IMR-90 (cell line): ENCODE data around the gene ZCCHC24. TPM values are rescaled to one million over a fixed set of nuclear protein-coding genes. Genes with fewer than 3 reads are reported as not detected.

Experiments
- ATAC-seq: fragments of 200-7000 bp; cut with Tn5 transposase; 2 replicates; pipeline ENCODE4 v1.9.1; 2020; ENCODE audit warnings: low read depth, mild to moderate bottlenecking, moderate library complexity
- BruUV-seq: library from RNA; stranded (reverse); fragments of 400-500 nt; replicated peaks from 2 replicates; lab custom pipeline; 2021; lab: Mats Ljungman, UMichigan
- CTCF ChIA-PET: fragments of 300-600 bp; formaldehyde crosslinking; extraction: SDS; loops from one replicate; lab custom pipeline; 2021; ENCODE audit warnings: antibody characterized with exemption; lab: Yijun Ruan, JAX
- POLR2A ChIA-PET: fragments of 300-600 bp; sonication (Branson Sonifier 250); formaldehyde crosslinking; loops from one replicate; lab custom pipeline; 2022; ENCODE audit warnings: antibody characterized with exemption; ENCODE audit not compliant: unreplicated experiment; lab: Charles Lee
- DNase-seq: peaks from one replicate; pipeline ENCODE4 v3.0.0; 2013
- H2AFZ ChIP-seq: replicated peaks from 2 replicates; pipeline ENCODE3; 2013; ENCODE audit warnings: low read length, mild to moderate bottlenecking; ENCODE audit not compliant: poor library complexity
- H2AK5ac ChIP-seq: 2 replicates; pipeline ENCODE4 v1.6.1; 2013; ENCODE audit warnings: low read depth, low read length, inconsistent platforms
- H2AK9ac ChIP-seq: replicated peaks from 2 replicates; pipeline ENCODE3; 2013; ENCODE audit warnings: mild to moderate bottlenecking, low read depth, low read length, moderate library complexity; ENCODE audit not compliant: poor library complexity
- H2BK120ac ChIP-seq: 2 replicates; pipeline ENCODE4 v1.6.1; 2013; ENCODE audit warnings: low read depth, low read length, inconsistent platforms
- H2BK15ac ChIP-seq: 3 replicates; pipeline ENCODE4 v1.6.1; 2013; ENCODE audit warnings: low read depth, low read length, inconsistent platforms
- H2BK20ac ChIP-seq: 2 replicates; pipeline ENCODE4 v1.6.1; 2013; ENCODE audit warnings: low read depth, mild to moderate bottlenecking, inconsistent platforms, low read length, moderate library complexity
- H2BK5ac ChIP-seq: 2 replicates; pipeline ENCODE4 v1.6.1; 2013; ENCODE audit warnings: mild to moderate bottlenecking, low read depth, low read length, inconsistent platforms; ENCODE audit not compliant: poor library complexity, severe bottlenecking
- H3K14ac ChIP-seq: replicated peaks from 2 replicates; pipeline ENCODE4 v1.6.1; 2013; ENCODE audit warnings: low read depth, low read length, inconsistent platforms
- H3K18ac ChIP-seq: 2 replicates; pipeline ENCODE4 v1.6.1; 2013; ENCODE audit warnings: low read depth, low read length, control low read depth
- H3K23ac ChIP-seq: 2 replicates; pipeline ENCODE4 v1.6.1; 2013; ENCODE audit warnings: low read depth, low read length, inconsistent platforms
- H3K27ac ChIP-seq: 2 replicates; pipeline ENCODE4 v1.5.1; 2013; ENCODE audit warnings: mild to moderate bottlenecking, control low read depth, low read length; ENCODE audit not compliant: insufficient read depth
- H3K27me3 ChIP-seq: 2 replicates; pipeline ENCODE4 v1.6.1; 2013; ENCODE audit warnings: low read length; ENCODE audit not compliant: control insufficient read depth, insufficient read depth
- H3K36me3 ChIP-seq: 2 replicates; pipeline ENCODE4 v1.6.1; 2013; ENCODE audit warnings: low read length, mixed read lengths; ENCODE audit not compliant: control insufficient read depth, insufficient read depth
- H3K4ac ChIP-seq: 2 replicates; pipeline ENCODE4 v1.6.1; 2013; ENCODE audit warnings: low read depth, low read length, inconsistent platforms
- H3K4me1 ChIP-seq: 2 replicates; pipeline ENCODE4 v1.6.1; 2013; ENCODE audit warnings: low read length, mixed read lengths; ENCODE audit not compliant: control insufficient read depth, insufficient read depth
- H3K4me2 ChIP-seq: 2 replicates; pipeline ENCODE4 v1.6.1; 2013; ENCODE audit warnings: low read depth, mild to moderate bottlenecking, control low read depth, low read length, moderate library complexity
- H3K4me3 ChIP-seq: 2 replicates; pipeline ENCODE4 v1.5.1; 2013; ENCODE audit warnings: low read depth, mild to moderate bottlenecking, control low read depth, low read length, moderate library complexity; ENCODE audit not compliant: insufficient read depth
- H3K56ac ChIP-seq: 2 replicates; pipeline ENCODE4 v1.6.1; 2013; ENCODE audit warnings: low read length, inconsistent platforms; ENCODE audit not compliant: insufficient read depth; ENCODE audit errors: extremely low read depth
- H3K79me1 ChIP-seq, 2 experiments: 2 replicates each; pipeline ENCODE4 v1.6.1; 2013; ENCODE audit warnings: low read length in 2 of 2, inconsistent platforms in 1 of 2, low read depth in 1 of 2
- H3K9ac ChIP-seq: 2 replicates; pipeline ENCODE4 v1.6.1; 2013; ENCODE audit warnings: low read depth, low read length, control low read depth
- H3K9me1 ChIP-seq: 2 replicates; pipeline ENCODE4 v1.6.1; 2013; ENCODE audit warnings: low read length, inconsistent platforms; ENCODE audit not compliant: insufficient read depth
- H3K9me3 ChIP-seq: 2 replicates; pipeline ENCODE4 v1.6.1; 2013; ENCODE audit warnings: low read length; ENCODE audit not compliant: control insufficient read depth, insufficient read depth
- H4K20me1 ChIP-seq: 2 replicates; pipeline ENCODE4 v1.6.1; 2013; ENCODE audit warnings: low read length, inconsistent platforms; ENCODE audit not compliant: insufficient read depth
- H4K5ac ChIP-seq: 2 replicates; pipeline ENCODE4 v1.6.1; 2013; ENCODE audit warnings: mild to moderate bottlenecking, low read depth, low read length, control low read depth
- H4K8ac ChIP-seq, 2 experiments: 2 replicates each; pipeline ENCODE4 v1.6.1; 2013; ENCODE audit warnings: low read depth in 2 of 2, low read length in 2 of 2, control low read depth in 1 of 2, inconsistent platforms in 1 of 2
- H4K91ac ChIP-seq: 2 replicates; pipeline ENCODE4 v1.6.1; 2013; ENCODE audit warnings: low read depth, low read length, inconsistent platforms; ENCODE audit not compliant: insufficient read depth
- BHLHE40 ChIP-seq: fragments of 150-350 bp; IDR thresholded peaks from 2 replicates; pipeline ENCODE4 v1.6.1; 2016; ENCODE audit warnings: mild to moderate bottlenecking, low read depth, low read length
- CEBPB ChIP-seq: IDR thresholded peaks from 2 replicates; pipeline ENCODE4 v1.6.1; 2012; ENCODE audit warnings: low read depth, low read length, improper control_type of control experiment
- CHD1 ChIP-seq: IDR thresholded peaks from 2 replicates; pipeline ENCODE4 v1.6.1; 2012; ENCODE audit warnings: low read depth, low read length, improper control_type of control experiment
- FOS ChIP-seq: fragments of 150-350 bp; IDR thresholded peaks from 2 replicates; pipeline ENCODE4 v1.6.1; 2016; ENCODE audit warnings: low read depth, low read length
- MAFK ChIP-seq: IDR thresholded peaks from 2 replicates; pipeline ENCODE4 v1.6.1; 2012; ENCODE audit warnings: low read depth, low read length, improper control_type of control experiment
- MAZ ChIP-seq: IDR thresholded peaks from 2 replicates; pipeline ENCODE4 v1.6.1; 2012; ENCODE audit warnings: low read depth, mild to moderate bottlenecking, low read length, improper control_type of control experiment, moderate library complexity, borderline replicate concordance
- MXI1 ChIP-seq: IDR thresholded peaks from 2 replicates; pipeline ENCODE4 v1.6.1; 2012; ENCODE audit warnings: low read depth, mild to moderate bottlenecking, low read length, moderate library complexity, borderline replicate concordance
- NFE2L2 ChIP-seq: fragments of 150-350 bp; IDR thresholded peaks from 2 replicates; pipeline ENCODE4 v1.6.1; 2016; ENCODE audit warnings: low read depth, mild to moderate bottlenecking, low read length
- POLR2A ChIP-seq: IDR thresholded peaks from 2 replicates; pipeline ENCODE4 v1.6.1; 2012; ENCODE audit warnings: mild to moderate bottlenecking, low read depth, low read length
- RAD21 ChIP-seq: IDR thresholded peaks from 2 replicates; pipeline ENCODE4 v1.6.1; 2012; ENCODE audit warnings: low read length, improper control_type of control experiment
- WGBS, 2 experiments: methylation state at CpG; one replicate each; pipeline versions ENCODE4 v1.1.5 to v1.1.7; 2013; ENCODE audit warnings: missing lambda C conversion rate in 2 of 2; ENCODE audit not compliant: insufficient read length in 1 of 2; ENCODE audit errors: extremely low coverage in 2 of 2; 5-methylcytosine and 5-hydroxymethylcytosine counted together
- dilution Hi-C: fragments of 300-500 bp; cut with HindIII; formaldehyde crosslinking; loops from one replicate; pipeline ENCODE4 v1.14.3; 2018; ENCODE audit warnings: low sequenced_read_pairs; ENCODE audit not compliant: unreplicated experiment
- in situ Hi-C: fragments of 300-500 bp; cut with MboI; formaldehyde crosslinking; loops from 3 replicates; pipeline ENCODE4 v1.14.3; 2019; ENCODE audit warnings: low sequenced_read_pairs, inconsistent platforms, mixed read lengths
- intact Hi-C: fragments of 100-400 bp; cut with micrococcal nuclease; formaldehyde crosslinking; loops from 2 replicates; pipeline ENCODE4 v1.10.0; 2022
- polyA plus RNA-seq, 3 experiments: library from polyadenylated mRNA; depleted of rRNA; stranded (reverse); fragments of >200 nt; gene quantifications; 2 replicates each; pipeline ENCODE4 v1.2.3, GENCODE V29; 2012; ENCODE audit warnings: low replicate concordance in 1 of 3
- total RNA-seq: library from RNA; depleted of rRNA; stranded (reverse); fragments of >200 nt; gene quantifications from 2 replicates; pipeline ENCODE4 v1.2.3, GENCODE V29; 2012
- TF ChIP-seq, protein P1 (sequence below): fragments of 150-350 bp; IDR thresholded peaks from 2 replicates; pipeline ENCODE4 v1.6.1; 2017; ENCODE audit warnings: mild to moderate bottlenecking, antibody characterized with exemption, low read length, low read depth
- TF ChIP-seq, protein P2 (sequence below): fragments of 150-350 bp; IDR thresholded peaks from 2 replicates; pipeline ENCODE4 v1.6.1; 2016; ENCODE audit warnings: low read depth, mild to moderate bottlenecking, low read length, moderate library complexity, borderline replicate concordance
- TF ChIP-seq, protein P3 (sequence below): conservative IDR thresholded peaks from 2 replicates; pipeline ENCODE4 v1.5.1; 2012; ENCODE audit warnings: mild to moderate bottlenecking, low read depth, low read length, improper control_type of control experiment

The ZCCHC24 gene
- total and polyA plus RNA-seq, 2 of the 4 experiments (the other 2 are of a cell fraction): 15.1 to 25.9 TPM

DNA sequence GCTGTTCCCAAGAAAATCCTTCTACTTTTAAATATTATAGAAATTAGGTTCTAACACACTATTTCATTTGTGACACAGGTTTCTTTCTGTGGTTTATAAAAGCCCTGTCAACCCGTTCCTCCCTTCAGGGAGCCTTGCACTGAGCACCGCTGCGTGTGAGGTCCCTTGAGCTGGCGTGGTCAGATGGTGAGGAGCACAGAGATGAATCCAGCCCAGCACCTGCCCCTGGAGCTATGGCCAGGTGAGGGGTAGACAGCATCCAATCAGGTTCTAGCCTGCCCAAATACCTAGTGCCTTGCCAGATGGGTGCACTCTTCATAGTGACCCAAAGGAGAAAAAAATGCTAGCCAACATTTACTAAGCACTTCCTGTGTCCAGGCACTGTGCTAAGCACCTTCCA lies 15.7 kb downstream of the ZCCHC24 start:
- ATAC-seq (no peak), DNase-seq (no peak)
- H3K23ac ChIP-seq: no peak overlapping the region
- BruUV-seq: no TSS peak
- no peak overlapping the region for H3K4me2 ChIP-seq
- no peak overlapping the region for H3K56ac ChIP-seq
- H3K4me1 ChIP-seq: peaks cover 55% of the 10 kb centered on the region
- no peak overlapping the region for H3K18ac ChIP-seq
- no peak overlapping the region for H2BK120ac ChIP-seq
- H2BK15ac ChIP-seq: no peak overlapping the region
- H2AK5ac ChIP-seq: no peak overlapping the region; the same call in 1 of the 2 replicates
- no peak overlapping the region for H4K8ac ChIP-seq
- H3K4ac ChIP-seq: no peak overlapping the region
- TF ChIP-seq CHD1 (no peak), RAD21 (no peak), MAFK (no peak), MAZ (no peak), POLR2A (no peak), NFE2L2 (no peak), FOS (no peak), MXI1 (no peak), BHLHE40 (no peak), CEBPB (no peak)
- TF ChIP-seq, protein P1, sequence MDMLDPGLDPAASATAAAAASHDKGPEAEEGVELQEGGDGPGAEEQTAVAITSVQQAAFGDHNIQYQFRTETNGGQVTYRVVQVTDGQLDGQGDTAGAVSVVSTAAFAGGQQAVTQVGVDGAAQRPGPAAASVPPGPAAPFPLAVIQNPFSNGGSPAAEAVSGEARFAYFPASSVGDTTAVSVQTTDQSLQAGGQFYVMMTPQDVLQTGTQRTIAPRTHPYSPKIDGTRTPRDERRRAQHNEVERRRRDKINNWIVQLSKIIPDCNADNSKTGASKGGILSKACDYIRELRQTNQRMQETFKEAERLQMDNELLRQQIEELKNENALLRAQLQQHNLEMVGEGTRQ: no peak
- TF ChIP-seq, protein P2, sequence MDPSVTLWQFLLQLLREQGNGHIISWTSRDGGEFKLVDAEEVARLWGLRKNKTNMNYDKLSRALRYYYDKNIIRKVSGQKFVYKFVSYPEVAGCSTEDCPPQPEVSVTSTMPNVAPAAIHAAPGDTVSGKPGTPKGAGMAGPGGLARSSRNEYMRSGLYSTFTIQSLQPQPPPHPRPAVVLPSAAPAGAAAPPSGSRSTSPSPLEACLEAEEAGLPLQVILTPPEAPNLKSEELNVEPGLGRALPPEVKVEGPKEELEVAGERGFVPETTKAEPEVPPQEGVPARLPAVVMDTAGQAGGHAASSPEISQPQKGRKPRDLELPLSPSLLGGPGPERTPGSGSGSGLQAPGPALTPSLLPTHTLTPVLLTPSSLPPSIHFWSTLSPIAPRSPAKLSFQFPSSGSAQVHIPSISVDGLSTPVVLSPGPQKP: no peak
- TF ChIP-seq, protein P3, sequence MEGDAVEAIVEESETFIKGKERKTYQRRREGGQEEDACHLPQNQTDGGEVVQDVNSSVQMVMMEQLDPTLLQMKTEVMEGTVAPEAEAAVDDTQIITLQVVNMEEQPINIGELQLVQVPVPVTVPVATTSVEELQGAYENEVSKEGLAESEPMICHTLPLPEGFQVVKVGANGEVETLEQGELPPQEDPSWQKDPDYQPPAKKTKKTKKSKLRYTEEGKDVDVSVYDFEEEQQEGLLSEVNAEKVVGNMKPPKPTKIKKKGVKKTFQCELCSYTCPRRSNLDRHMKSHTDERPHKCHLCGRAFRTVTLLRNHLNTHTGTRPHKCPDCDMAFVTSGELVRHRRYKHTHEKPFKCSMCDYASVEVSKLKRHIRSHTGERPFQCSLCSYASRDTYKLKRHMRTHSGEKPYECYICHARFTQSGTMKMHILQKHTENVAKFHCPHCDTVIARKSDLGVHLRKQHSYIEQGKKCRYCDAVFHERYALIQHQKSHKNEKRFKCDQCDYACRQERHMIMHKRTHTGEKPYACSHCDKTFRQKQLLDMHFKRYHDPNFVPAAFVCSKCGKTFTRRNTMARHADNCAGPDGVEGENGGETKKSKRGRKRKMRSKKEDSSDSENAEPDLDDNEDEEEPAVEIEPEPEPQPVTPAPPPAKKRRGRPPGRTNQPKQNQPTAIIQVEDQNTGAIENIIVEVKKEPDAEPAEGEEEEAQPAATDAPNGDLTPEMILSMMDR: no peak
- H3K9ac ChIP-seq: no peak overlapping the region
- WGBS, 2 experiments: 100% methylated on average over 3 of the region's 4 CpGs; no CpG with 5 or more reads in 1 of the 2 experiments
- ChIA-PET CTCF (no interaction called here), POLR2A (no interaction called here)
- no peak overlapping the region for H2BK20ac ChIP-seq
- peaks cover 15% of the 10 kb centered on the region; the same call in 1 of the 2 replicates for H4K20me1 ChIP-seq
- H3K27ac ChIP-seq: no peak overlapping the region
- H2BK5ac ChIP-seq: no peak overlapping the region
- intact Hi-C loops: no loop called here
- H4K91ac ChIP-seq: no peak overlapping the region
- dilution Hi-C loops: no loop called here
- H3K36me3 ChIP-seq: peaks cover 58% of the 10 kb centered on the region
- H4K5ac ChIP-seq: no peak overlapping the region
- no peak overlapping the region for H3K4me3 ChIP-seq
- no peak overlapping the region for H2AK9ac ChIP-seq
- no peaks in the 10 kb centered on the region for H3K9me3 ChIP-seq
- H2AFZ ChIP-seq: no peak overlapping the region
- peaks cover 40% of the 10 kb centered on the region for H3K9me1 ChIP-seq
- no peaks in the 10 kb centered on the region for H3K27me3 ChIP-seq
- in situ Hi-C loops: no loop called here
- peaks cover 45 to 75% of the 10 kb centered on the region in 2 experiments for H3K79me1 ChIP-seq
- H3K14ac ChIP-seq: no peak overlapping the region
